Activated CD8-positive, alpha-beta memory T cell treated with anti-CD3 and anti-CD28 coated beads, Interleukin-2, amount 10 ng/mL, durations not matched to agents 7 days and 5 days (primary cell): ENCODE results near the gene MLXIP. TPM values are rescaled to one million over a fixed set of nuclear protein-coding genes. Genes with fewer than 3 reads are reported as not detected.
A peak's percentile ranks its signal among the peaks of the same experiment; 100 is the strongest.

Experiments
- ATAC-seq: fragments of 150-1000 bp; cut with Tn5 transposase; one replicate; pipeline ENCODE4 v1.10.0; 2021; ENCODE audit warnings: moderate library complexity
- CTCF ChIA-PET: fragments of 350-600 bp; sonication (Branson Sonifier 250); formaldehyde crosslinking; loops from one replicate; lab custom pipeline; 2021; ENCODE audit warnings: antibody characterized with exemption; lab: Charles Lee
- DNase-seq: peaks from one replicate; pipeline ENCODE4 v3.0.0-alpha.2; 2020
- H3K27ac Mint-ChIP-seq: one replicate; pipeline ENCODE4 v1.8.0; 2021; ENCODE audit warnings: mild to moderate bottlenecking, mixed read lengths
- H3K27me3 Mint-ChIP-seq: one replicate; pipeline ENCODE4 v1.8.0; 2021; ENCODE audit warnings: mixed read lengths
- H3K36me3 Mint-ChIP-seq: one replicate; pipeline ENCODE4 v1.8.0; 2021; ENCODE audit warnings: mild to moderate bottlenecking, mixed read lengths
- H3K4me1 Mint-ChIP-seq: one replicate; pipeline ENCODE4 v1.8.0; 2021; ENCODE audit warnings: mixed read lengths
- H3K4me3 Mint-ChIP-seq: one replicate; pipeline ENCODE4 v1.8.0; 2021; ENCODE audit warnings: mild to moderate bottlenecking, moderate library complexity, mixed read lengths
- H3K9me3 Mint-ChIP-seq: one replicate; pipeline ENCODE4 v1.8.0; 2022; ENCODE audit warnings: low read depth, mixed read lengths
- total RNA-seq, 2 experiments: library from RNA; stranded (reverse); gene quantifications; one replicate each; pipeline ENCODE4 v1.2.3, GENCODE V29; 2021

Gene MLXIP
- total RNA-seq, 2 experiments from 2014 or later = 36.1 to 36.4 TPM

GRCh38 chr12:122086641-122087285 lies 8.2 kb downstream of the MLXIP start:
- H3K4me3 Mint-ChIP-seq = no peak overlapping the region
- peaks cover 59% of the 10 kb centered on the region for H3K4me1 Mint-ChIP-seq
- H3K27ac Mint-ChIP-seq = no peak overlapping the region
- H3K27me3 Mint-ChIP-seq = no peaks in the 10 kb centered on the region
- ATAC-seq (no peak), DNase-seq (no peak)
- CTCF ChIA-PET = interaction anchor here (1.0 to 2.4 kb wide), 5 partner anchors 13 to 36 kb away, joined by 3 to 9 read pairs (median 4); no protein-coding TSS in a partner anchor
- no peaks in the 10 kb centered on the region for H3K9me3 Mint-ChIP-seq
- H3K36me3 Mint-ChIP-seq = peaks cover 16% of the 10 kb centered on the region

- peaks cover 16% of the 10 kb centered on the region for H3K36me3 Mint-ChIP-seq
- H3K4me3 Mint-ChIP-seq = no peak overlapping the region
- H3K27me3 Mint-ChIP-seq = no peaks in the 10 kb centered on the region
- CTCF ChIA-PET = interaction anchor here (1.7 to 2.4 kb wide), 3 partner anchors 20 to 35 kb away, joined by 3 to 9 read pairs (median 9); no protein-coding TSS in a partner anchor
- DNase-seq (no peak), ATAC-seq (no peak)
- H3K9me3 Mint-ChIP-seq = no peaks in the 10 kb centered on the region
- H3K4me1 Mint-ChIP-seq = peaks cover 51% of the 10 kb centered on the region
- no peak overlapping the region for H3K27ac Mint-ChIP-seq
Observed at GRCh38 chr12:122087431-122088178, 9.0 kb downstream of the MLXIP start.

- Mint-ChIP-seq H3K36me3 (peaks cover 16% of the 10 kb centered on the region), H3K27ac (no peak overlapping the region), H3K9me3 (no peaks in the 10 kb centered on the region), H3K4me1 (peaks cover 45% of the 10 kb centered on the region), H3K27me3 (no peaks in the 10 kb centered on the region), H3K4me3 (no peak overlapping the region)
- ATAC-seq = no peak
- no peak for DNase-seq
- CTCF ChIA-PET = interaction anchor here (1.5 to 2.4 kb wide), 4 partner anchors 10 to 35 kb away, joined by 3 to 9 read pairs (median 6); partner anchors contain the start of gene MLXIP
Observed at GRCh38 chr12:122088179-122088810, 9.7 kb downstream of the MLXIP start.

GRCh38 chr12:122089077-122089476 lies 10.5 kb downstream of the MLXIP start:
- H3K27ac Mint-ChIP-seq = no peak overlapping the region
- peaks cover 12% of the 10 kb centered on the region for H3K36me3 Mint-ChIP-seq
- no peak overlapping the region for H3K4me3 Mint-ChIP-seq
- CTCF ChIA-PET = interaction anchor here (0.7 to 2.4 kb wide), 6 partner anchors 9 to 35 kb away, joined by 3 to 9 read pairs (median 4); partner anchors contain the start of gene MLXIP
- no peaks in the 10 kb centered on the region for H3K27me3 Mint-ChIP-seq
- no peaks in the 10 kb centered on the region for H3K9me3 Mint-ChIP-seq
- DNase-seq (no peak), ATAC-seq (no peak)
- H3K4me1 Mint-ChIP-seq = peaks cover 38% of the 10 kb centered on the region

- Mint-ChIP-seq H3K4me1 (peaks cover 26% of the 10 kb centered on the region), H3K27ac (no peak overlapping the region), H3K27me3 (no peaks in the 10 kb centered on the region), H3K9me3 (no peaks in the 10 kb centered on the region), H3K4me3 (no peak overlapping the region), H3K36me3 (peaks cover 10% of the 10 kb centered on the region)
- DNase-seq (no peak), ATAC-seq (no peak)
- CTCF ChIA-PET = interaction anchor here (1.0 to 2.4 kb wide), 2 partner anchors 10 to 32 kb away, joined by 3 to 6 read pairs; no protein-coding TSS in a partner anchor
Observed at GRCh38 chr12:122090759-122091515, 12.4 kb downstream of the MLXIP start.

- Mint-ChIP-seq H3K4me3 (no peak overlapping the region), H3K27ac (no peak overlapping the region), H3K27me3 (no peaks in the 10 kb centered on the region), H3K4me1 (peaks cover 18% of the 10 kb centered on the region), H3K9me3 (no peaks in the 10 kb centered on the region), H3K36me3 (peaks cover 7% of the 10 kb centered on the region)
- ATAC-seq = no peak
- CTCF ChIA-PET = no interaction called here
- no peak for DNase-seq
Observed at GRCh38 chr12:122093098-122093883, 14.7 kb downstream of the MLXIP start.

- ATAC-seq (no peak), DNase-seq (no peak)
- no peak overlapping the region for H3K4me3 Mint-ChIP-seq
- H3K4me1 Mint-ChIP-seq = peaks cover 26% of the 10 kb centered on the region
- H3K9me3 Mint-ChIP-seq = no peaks in the 10 kb centered on the region
- peaks cover 7% of the 10 kb centered on the region for H3K36me3 Mint-ChIP-seq
- no peak overlapping the region for H3K27ac Mint-ChIP-seq
- CTCF ChIA-PET = no interaction called here
- no peaks in the 10 kb centered on the region for H3K27me3 Mint-ChIP-seq
Observed at GRCh38 chr12:122094137-122094734, 15.7 kb downstream of the MLXIP start.

GRCh38 chr12:122094735-122095631 lies 16.4 kb downstream of the MLXIP start:
- CTCF ChIA-PET = interaction anchor here (0.8 to 2.2 kb wide), 4 partner anchors 13 to 40 kb away, joined by 3 to 9 read pairs (median 4); partner anchors contain the start of gene MLXIP
- peaks cover 30% of the 10 kb centered on the region for H3K4me1 Mint-ChIP-seq
- DNase-seq (no peak), ATAC-seq (peak; percentile 38)
- no peak overlapping the region for H3K4me3 Mint-ChIP-seq
- no peaks in the 10 kb centered on the region for H3K27me3 Mint-ChIP-seq
- H3K27ac Mint-ChIP-seq = no peak overlapping the region
- peaks cover 7% of the 10 kb centered on the region for H3K36me3 Mint-ChIP-seq
- no peaks in the 10 kb centered on the region for H3K9me3 Mint-ChIP-seq

GRCh38 chr12:122096014-122096413 lies 17.5 kb downstream of the MLXIP start:
- peaks cover 4% of the 10 kb centered on the region for H3K36me3 Mint-ChIP-seq
- no peaks in the 10 kb centered on the region for H3K27me3 Mint-ChIP-seq
- no peak for ATAC-seq
- no peaks in the 10 kb centered on the region for H3K9me3 Mint-ChIP-seq
- no peak overlapping the region for H3K27ac Mint-ChIP-seq
- H3K4me3 Mint-ChIP-seq = no peak overlapping the region
- H3K4me1 Mint-ChIP-seq = peaks cover 35% of the 10 kb centered on the region
- CTCF ChIA-PET = interaction anchor here (1.3 to 2.9 kb wide), 3 partner anchors 18 to 41 kb away, joined by 4 to 11 read pairs (median 9); partner anchors contain the start of gene MLXIP
- no peak for DNase-seq

- Mint-ChIP-seq H3K4me3 (no peak overlapping the region), H3K27ac (peak overlapping the region; percentile 16), H3K9me3 (no peaks in the 10 kb centered on the region), H3K4me1 (peaks cover 35% of the 10 kb centered on the region), H3K27me3 (no peaks in the 10 kb centered on the region), H3K36me3 (peaks cover under 1% of the 10 kb centered on the region)
- ATAC-seq (no peak), DNase-seq (no peak)
- CTCF ChIA-PET = interaction anchor here (1.3 to 3.6 kb wide), 4 partner anchors 15 to 42 kb away, joined by 4 to 18 read pairs (median 10); partner anchors contain the start of gene MLXIP
Observed at GRCh38 chr12:122096591-122097149, 18.1 kb downstream of the MLXIP start.

- Mint-ChIP-seq H3K27me3 (no peaks in the 10 kb centered on the region), H3K27ac (no peak overlapping the region), H3K9me3 (no peaks in the 10 kb centered on the region), H3K36me3 (peaks cover 2% of the 10 kb centered on the region), H3K4me1 (peaks cover 39% of the 10 kb centered on the region), H3K4me3 (no peak overlapping the region)
- CTCF ChIA-PET = interaction anchor here (2.9 to 3.6 kb wide), 2 partner anchors 16 to 43 kb away, joined by 11 to 18 read pairs; no protein-coding TSS in a partner anchor
- no peak for ATAC-seq
- DNase-seq = no peak
Observed at GRCh38 chr12:122097584-122097926, 19.0 kb downstream of the MLXIP start.
